CD4-positive, alpha-beta T cell (primary cell): ENCODE measurements around the gene JAK1. TPM values are rescaled to one million over a fixed set of nuclear protein-coding genes. Genes with fewer than 3 reads are reported as not detected.

Source experiments
- ATAC-seq: fragments of 200-7000 bp; cut with Tn5 transposase; one replicate; pipeline ENCODE4 v1.10.0; 2022; ENCODE audit warnings: mild to moderate bottlenecking; ENCODE audit not compliant: poor library complexity
- CTCF ChIA-PET: fragments of 350-600 bp; sonication (Branson Sonifier 250); formaldehyde crosslinking; loops from one replicate; lab custom pipeline; 2021; ENCODE audit warnings: antibody characterized with exemption, inconsistent platforms; lab: Charles Lee
- POLR2A ChIA-PET: fragments of 350-600 bp; sonication (Branson Sonifier 250); formaldehyde crosslinking; loops from one replicate; lab custom pipeline; 2021; ENCODE audit warnings: antibody characterized with exemption, inconsistent platforms; lab: Charles Lee
- DNase-seq, 14 experiments: peaks; one replicate each; pipeline ENCODE4 v3.0.0-alpha.2; 2013 to 2020; ENCODE audit warnings: mixed read lengths in 2 of 14
- H3K27ac ChIP-seq, 2 donors: one replicate each; pipeline versions ENCODE4 v1.5.1 to v1.7.0; 2013; ENCODE audit warnings: low read length in 2 of 2, low read depth in 1 of 2, mild to moderate bottlenecking in 1 of 2
- H3K27me3 ChIP-seq, 2 experiments: 1 replicate in 1 of 2; 2 replicates in 1 of 2; pipeline versions ENCODE4 v1.6.1 to v1.7.0; 2013; ENCODE audit warnings: low read length in 2 of 2, control low read depth in 1 of 2, mild to moderate bottlenecking in 1 of 2, moderate library complexity in 1 of 2; ENCODE audit not compliant: insufficient read depth in 2 of 2, control insufficient read depth in 1 of 2
- H3K36me3 ChIP-seq: one replicate; pipeline ENCODE4 v1.6.1; 2013; ENCODE audit warnings: low read length, control low read depth; ENCODE audit not compliant: insufficient read depth
- H3K4me1 ChIP-seq: one replicate; pipeline ENCODE4 v1.6.1; 2013; ENCODE audit warnings: low read length, control low read depth; ENCODE audit not compliant: insufficient read depth
- H3K4me3 ChIP-seq: one replicate; pipeline ENCODE4 v1.5.1; 2013; ENCODE audit warnings: mild to moderate bottlenecking, low read length, moderate library complexity
- H3K9me3 ChIP-seq, 2 experiments: 1 replicate in 1 of 2; 2 replicates in 1 of 2; pipeline versions ENCODE4 v1.6.1 to v1.7.0; 2013; ENCODE audit warnings: low read length in 2 of 2, mild to moderate bottlenecking in 2 of 2, control low read depth in 1 of 2, moderate library complexity in 1 of 2; ENCODE audit not compliant: control insufficient read depth in 1 of 2, insufficient read depth in 1 of 2
- H3K27ac Mint-ChIP-seq: one replicate; pipeline ENCODE4 v1.8.0; 2020; ENCODE audit warnings: mixed read lengths
- H3K27me3 Mint-ChIP-seq: one replicate; pipeline ENCODE4 v1.8.0; 2021; ENCODE audit warnings: mixed read lengths
- H3K36me3 Mint-ChIP-seq: one replicate; pipeline ENCODE4 v1.8.0; 2021; ENCODE audit warnings: low read depth, mixed read lengths
- H3K4me1 Mint-ChIP-seq: one replicate; pipeline ENCODE4 v1.8.0; 2021; ENCODE audit warnings: low read depth, mixed read lengths
- H3K4me3 Mint-ChIP-seq: one replicate; pipeline ENCODE4 v1.8.0; 2020; ENCODE audit warnings: mild to moderate bottlenecking, mixed read lengths
- H3K9me3 Mint-ChIP-seq: one replicate; pipeline ENCODE4 v1.8.0; 2020; ENCODE audit warnings: mixed read lengths
- intact Hi-C, 2 experiments: fragments of 100-400 bp; cut with DNase I in 1 of 2; cut with micrococcal nuclease in 1 of 2; formaldehyde crosslinking; loops; one replicate each; pipeline versions ENCODE4 v1.15.1 to v1.9.0; 2023 to 2025; cut with DNase I, micrococcal nuclease
- total RNA-seq, 174 experiments: library from RNA in 2 of 174; stranded (reverse) in 2 of 174; gene quantifications; one replicate each; pipeline ENCODE4 v1.2.3 and lab custom pipeline; 2021 to 2026
- TF ChIP-seq, protein P1 (sequence below): fragments of 200-600 bp; IDR thresholded peaks from one replicate; pipeline ENCODE4 v1.8.0; 2022; ENCODE audit warnings: antibody characterized with exemption, mild to moderate bottlenecking

Gene JAK1
- total RNA-seq, 2 experiments from 2014 or later: 240 to 252 TPM

DNA sequence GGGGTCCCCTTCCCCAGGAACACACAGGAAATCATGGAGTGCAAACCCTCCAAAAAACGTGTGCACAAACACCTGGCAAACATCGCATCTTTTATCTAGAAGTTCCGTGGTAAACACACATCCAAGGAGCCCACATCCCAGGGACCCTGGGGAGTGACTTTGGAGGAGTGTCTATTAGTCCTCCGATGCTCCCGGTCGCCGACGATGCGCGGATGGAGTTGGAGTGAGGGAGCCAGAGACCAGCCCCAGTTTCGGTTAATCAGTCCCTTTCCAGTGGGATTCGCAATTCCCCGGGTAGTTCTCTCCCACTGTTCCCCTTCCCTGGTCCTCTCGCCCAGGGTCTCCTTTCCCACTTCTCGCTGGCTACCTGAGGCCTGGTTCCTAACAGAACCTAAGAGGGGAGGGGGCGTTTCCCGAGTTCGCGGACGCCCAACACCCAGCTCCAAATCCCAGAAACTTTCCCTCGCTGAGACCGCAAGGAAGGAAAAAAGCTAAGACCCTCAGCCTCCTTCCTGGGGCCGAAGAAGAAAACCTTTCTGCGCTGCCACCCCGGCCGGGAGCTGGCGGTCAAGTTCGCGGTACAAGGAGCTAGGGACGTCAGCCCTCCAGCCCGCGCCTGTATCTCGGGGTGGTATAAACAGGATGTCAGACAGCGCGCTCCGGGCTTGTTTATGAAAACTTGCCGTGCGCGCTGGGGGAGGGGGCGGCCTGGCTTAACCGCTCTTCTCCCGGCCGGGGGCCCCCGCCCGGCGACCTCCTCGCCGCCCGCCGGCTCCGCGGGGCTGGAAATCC lies 787 bp downstream of the JAK1 start:
- ChIA-PET POLR2A (interaction anchor here (0.6 to 3.7 kb wide), 37 partner anchors 10 to 1372 kb away, joined by 3 to 65 read pairs (median 7); partner anchors contain the start of genes LEPR, LEPROT and PGM1), CTCF (interaction anchor here (0.7 to 1.9 kb wide), 4 partner anchors 29 to 110 kb away, joined by 3 to 6 read pairs (median 4); no protein-coding TSS in a partner anchor)
- Mint-ChIP-seq H3K36me3 (peaks cover 18% of the 10 kb centered on the region), H3K27ac (peak overlapping the region; percentile 95), H3K9me3 (no peaks in the 10 kb centered on the region), H3K27me3 (no peaks in the 10 kb centered on the region), H3K4me3 (peak overlapping the region; percentile 97), H3K4me1 (peaks cover 64% of the 10 kb centered on the region)
- Histone ChIP-seq H3K9me3 (no peaks in the 10 kb centered on the region), H3K4me1 (peaks cover 44% of the 10 kb centered on the region), H3K27ac (peak overlapping the region; percentile 84 to 96), H3K4me3 (peak overlapping the region; percentile 89), H3K36me3 (no peaks in the 10 kb centered on the region), H3K27me3 (no peaks in the 10 kb centered on the region)
- TF ChIP-seq, protein P1, sequence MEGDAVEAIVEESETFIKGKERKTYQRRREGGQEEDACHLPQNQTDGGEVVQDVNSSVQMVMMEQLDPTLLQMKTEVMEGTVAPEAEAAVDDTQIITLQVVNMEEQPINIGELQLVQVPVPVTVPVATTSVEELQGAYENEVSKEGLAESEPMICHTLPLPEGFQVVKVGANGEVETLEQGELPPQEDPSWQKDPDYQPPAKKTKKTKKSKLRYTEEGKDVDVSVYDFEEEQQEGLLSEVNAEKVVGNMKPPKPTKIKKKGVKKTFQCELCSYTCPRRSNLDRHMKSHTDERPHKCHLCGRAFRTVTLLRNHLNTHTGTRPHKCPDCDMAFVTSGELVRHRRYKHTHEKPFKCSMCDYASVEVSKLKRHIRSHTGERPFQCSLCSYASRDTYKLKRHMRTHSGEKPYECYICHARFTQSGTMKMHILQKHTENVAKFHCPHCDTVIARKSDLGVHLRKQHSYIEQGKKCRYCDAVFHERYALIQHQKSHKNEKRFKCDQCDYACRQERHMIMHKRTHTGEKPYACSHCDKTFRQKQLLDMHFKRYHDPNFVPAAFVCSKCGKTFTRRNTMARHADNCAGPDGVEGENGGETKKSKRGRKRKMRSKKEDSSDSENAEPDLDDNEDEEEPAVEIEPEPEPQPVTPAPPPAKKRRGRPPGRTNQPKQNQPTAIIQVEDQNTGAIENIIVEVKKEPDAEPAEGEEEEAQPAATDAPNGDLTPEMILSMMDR: no peak
- intact Hi-C loops: loop anchor here (1.0 to 10.0 kb wide), 9 partner anchors 15 to 453 kb away; partner anchors contain the start of gene RAVER2 (in 1 of the 2)
- ATAC-seq (peak; percentile 55), DNase-seq (peak; percentile 64 to 91 (median 74))

DNA sequence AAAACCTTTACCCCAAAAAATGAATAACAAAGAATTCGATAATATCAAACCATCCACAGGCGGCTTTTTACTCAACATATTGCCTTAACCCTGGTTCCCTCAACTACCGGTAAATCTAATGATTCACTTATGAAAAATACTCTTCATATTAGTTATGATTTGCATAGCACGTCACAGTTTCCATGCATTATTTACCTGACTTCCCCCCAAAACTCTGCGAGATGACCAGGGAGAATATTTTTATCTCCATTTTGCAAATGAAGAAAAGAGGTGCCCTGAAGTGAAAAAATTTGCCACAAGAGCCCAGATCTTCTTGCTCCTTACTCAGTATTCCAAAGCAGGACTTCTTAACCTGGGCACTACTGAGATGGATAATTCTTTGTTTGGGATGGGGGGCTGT lies 2.9 kb downstream of the JAK1 start:
- peak overlapping the region; percentile 97 for H3K4me3 Mint-ChIP-seq
- no peaks in the 10 kb centered on the region for H3K9me3 Mint-ChIP-seq
- H3K4me3 ChIP-seq: peak overlapping the region; percentile 89
- ATAC-seq (no peak), DNase-seq (no peak)
- peak overlapping the region; percentile 18 to 43 for H3K27ac ChIP-seq
- CTCF ChIA-PET: interaction anchor here (1.9 kb wide), 1 partner anchor 41 kb away, joined by 9 read pairs; no protein-coding TSS in a partner anchor
- intact Hi-C loops: loop anchor here (5.0 to 10.0 kb wide), 3 partner anchors 36 to 219 kb away; partner anchors contain the start of gene RAVER2 (in 1 of the 2)
- H3K36me3 ChIP-seq: no peaks in the 10 kb centered on the region
- POLR2A ChIA-PET: interaction anchor here (1.6 to 3.7 kb wide), 5 partner anchors 15 to 102 kb away, joined by 5 to 37 read pairs (median 13); no protein-coding TSS in a partner anchor
- H3K27ac Mint-ChIP-seq: peak overlapping the region; percentile 95
- peaks cover 85% of the 10 kb centered on the region for H3K4me1 Mint-ChIP-seq
- no peaks in the 10 kb centered on the region for H3K27me3 ChIP-seq
- peaks cover 53% of the 10 kb centered on the region for H3K4me1 ChIP-seq
- no peaks in the 10 kb centered on the region for H3K9me3 ChIP-seq
- TF ChIP-seq, protein P1: no peak
- H3K27me3 Mint-ChIP-seq: no peaks in the 10 kb centered on the region
- peaks cover 18% of the 10 kb centered on the region for H3K36me3 Mint-ChIP-seq

DNA sequence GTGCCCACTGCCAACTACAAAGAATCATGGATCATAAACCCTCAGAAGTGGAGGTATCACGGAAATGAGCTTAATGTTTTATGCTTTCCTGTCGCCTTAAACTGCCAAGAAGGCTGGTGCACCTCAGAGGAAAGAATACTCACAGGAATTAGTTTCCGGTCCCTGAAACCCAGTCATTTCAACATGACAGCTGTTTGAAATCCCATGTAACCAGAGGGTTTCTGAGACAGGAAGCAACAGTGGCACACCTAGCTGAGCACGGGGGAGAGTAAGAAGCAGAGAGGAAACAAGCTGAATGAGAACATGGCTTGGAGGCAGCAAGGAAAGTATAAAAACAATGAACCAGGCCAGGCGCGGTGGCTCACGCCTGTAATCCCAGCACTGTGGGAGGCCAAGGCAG lies 3.9 kb downstream of the JAK1 start:
- H3K4me1 ChIP-seq: peaks cover 54% of the 10 kb centered on the region
- CTCF ChIA-PET: interaction anchor here (0.6 to 1.9 kb wide), 4 partner anchors 9 to 174 kb away, joined by 3 to 9 read pairs (median 3); no protein-coding TSS in a partner anchor

More for the DNA sequence above, 3.9 kb downstream of the JAK1 start:
- peak in 11 of 14 experiments; percentile 10 to 65 (median 27) for DNase-seq
- intact Hi-C loops: loop anchor here (5.0 to 10.0 kb wide), 3 partner anchors 35 to 218 kb away; partner anchors contain the start of gene RAVER2 (in 1 of the 2)
- Histone ChIP-seq H3K36me3 (no peaks in the 10 kb centered on the region), H3K9me3 (no peaks in the 10 kb centered on the region), H3K4me3 (peak overlapping the region; percentile 89), H3K27ac (peak overlapping the region; percentile 18 to 43), H3K27me3 (no peaks in the 10 kb centered on the region)
- no peaks in the 10 kb centered on the region for H3K9me3 Mint-ChIP-seq
- H3K36me3 Mint-ChIP-seq: peaks cover 18% of the 10 kb centered on the region
- H3K27me3 Mint-ChIP-seq: no peaks in the 10 kb centered on the region
- peak; percentile 15 for ATAC-seq
- TF ChIP-seq, protein P1: no peak
- H3K27ac Mint-ChIP-seq: peak overlapping the region; percentile 95
- peaks cover 83% of the 10 kb centered on the region for H3K4me1 Mint-ChIP-seq
- POLR2A ChIA-PET: interaction anchor here (0.5 to 3.7 kb wide), 17 partner anchors 9 to 133 kb away, joined by 3 to 37 read pairs (median 5); no protein-coding TSS in a partner anchor
- peak overlapping the region; percentile 84 for H3K4me3 Mint-ChIP-seq
